GM12874 (cell line): ENCODE data around the gene GINS2.

Experiments used
- TF ChIP-seq, protein P1 (sequence below): IDR thresholded peaks from 2 replicates; pipeline ENCODE4 v1.5.1; 2011; ENCODE audit warnings: low read depth, mild to moderate bottlenecking, control low read depth, low read length, moderate library complexity; ENCODE audit not compliant: insufficient read depth

Gene GINS2

DNA sequence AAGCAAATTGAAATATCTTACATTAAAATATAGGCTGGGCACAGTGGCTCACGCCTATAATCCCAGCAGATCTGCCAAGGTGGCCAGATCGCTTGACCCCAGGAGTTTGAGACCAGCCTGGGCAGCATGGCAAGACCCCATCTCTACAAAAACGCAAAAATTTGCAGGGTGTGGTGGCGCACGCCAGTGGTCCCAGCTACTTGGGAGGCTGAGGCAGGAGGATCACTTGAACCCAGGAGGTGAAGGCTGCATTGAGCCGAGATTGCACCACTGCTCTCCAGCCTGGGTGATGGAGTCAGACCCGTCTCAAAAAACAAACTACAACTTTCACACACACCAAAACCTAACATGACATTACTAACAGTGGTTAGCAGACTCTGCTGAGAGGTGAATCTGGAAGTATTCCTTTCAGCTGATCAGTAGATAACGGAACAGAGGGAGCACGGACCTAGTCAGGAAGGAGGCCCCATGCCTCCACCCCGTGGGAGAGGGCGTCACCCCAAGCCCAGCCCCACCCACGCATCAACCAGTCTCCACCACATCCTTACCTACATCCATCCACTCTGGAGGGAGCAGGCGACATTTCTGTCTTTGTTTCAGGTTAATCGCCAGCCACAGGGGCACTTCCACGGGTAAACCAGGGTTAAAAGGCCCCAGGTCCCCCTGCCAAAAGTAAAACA lies 1.7 kb downstream of the GINS2 start:
- TF ChIP-seq, protein P1, sequence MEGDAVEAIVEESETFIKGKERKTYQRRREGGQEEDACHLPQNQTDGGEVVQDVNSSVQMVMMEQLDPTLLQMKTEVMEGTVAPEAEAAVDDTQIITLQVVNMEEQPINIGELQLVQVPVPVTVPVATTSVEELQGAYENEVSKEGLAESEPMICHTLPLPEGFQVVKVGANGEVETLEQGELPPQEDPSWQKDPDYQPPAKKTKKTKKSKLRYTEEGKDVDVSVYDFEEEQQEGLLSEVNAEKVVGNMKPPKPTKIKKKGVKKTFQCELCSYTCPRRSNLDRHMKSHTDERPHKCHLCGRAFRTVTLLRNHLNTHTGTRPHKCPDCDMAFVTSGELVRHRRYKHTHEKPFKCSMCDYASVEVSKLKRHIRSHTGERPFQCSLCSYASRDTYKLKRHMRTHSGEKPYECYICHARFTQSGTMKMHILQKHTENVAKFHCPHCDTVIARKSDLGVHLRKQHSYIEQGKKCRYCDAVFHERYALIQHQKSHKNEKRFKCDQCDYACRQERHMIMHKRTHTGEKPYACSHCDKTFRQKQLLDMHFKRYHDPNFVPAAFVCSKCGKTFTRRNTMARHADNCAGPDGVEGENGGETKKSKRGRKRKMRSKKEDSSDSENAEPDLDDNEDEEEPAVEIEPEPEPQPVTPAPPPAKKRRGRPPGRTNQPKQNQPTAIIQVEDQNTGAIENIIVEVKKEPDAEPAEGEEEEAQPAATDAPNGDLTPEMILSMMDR = no peak

DNA sequence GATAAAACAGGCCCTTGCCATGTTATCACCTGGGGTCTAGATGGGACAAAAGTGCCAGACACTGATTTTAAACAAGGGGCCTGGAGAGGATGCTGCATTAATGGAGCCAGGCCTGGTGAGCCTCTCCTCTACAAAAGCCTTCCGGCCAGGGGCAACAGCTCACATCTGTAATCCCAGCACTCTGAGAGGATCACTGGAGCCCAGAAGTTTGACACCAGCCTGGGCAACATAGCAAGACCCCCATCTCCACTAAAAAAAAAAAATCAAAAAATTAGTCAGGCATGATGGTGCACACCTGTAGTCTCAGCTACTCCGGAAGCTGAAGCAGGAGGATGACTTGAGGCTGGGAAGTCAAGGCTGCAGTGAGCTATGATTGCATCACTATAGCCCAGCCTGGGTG lies 3.5 kb downstream of the GINS2 start:
- TF ChIP-seq, protein P1 = no peak

DNA sequence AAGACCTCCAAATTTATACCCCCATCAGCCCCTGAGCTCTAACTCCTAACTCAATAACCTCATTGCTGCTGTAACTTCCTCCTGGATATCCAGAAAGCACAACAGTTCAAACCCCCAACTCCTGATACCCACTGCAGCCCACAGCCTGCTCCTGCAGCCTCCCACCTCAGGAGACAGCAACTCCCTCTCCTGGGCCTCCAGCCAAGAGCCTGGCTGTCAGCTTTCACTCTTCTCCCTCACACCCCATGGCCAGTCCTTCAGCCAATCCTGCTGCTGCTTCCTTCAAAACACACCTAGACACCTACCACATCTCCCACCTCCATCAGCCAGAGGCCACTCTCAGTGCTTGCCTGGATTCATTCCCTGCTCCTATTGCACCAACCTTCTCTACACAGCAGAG lies 5.4 kb downstream of the GINS2 start:
- TF ChIP-seq, protein P1 = no peak

DNA sequence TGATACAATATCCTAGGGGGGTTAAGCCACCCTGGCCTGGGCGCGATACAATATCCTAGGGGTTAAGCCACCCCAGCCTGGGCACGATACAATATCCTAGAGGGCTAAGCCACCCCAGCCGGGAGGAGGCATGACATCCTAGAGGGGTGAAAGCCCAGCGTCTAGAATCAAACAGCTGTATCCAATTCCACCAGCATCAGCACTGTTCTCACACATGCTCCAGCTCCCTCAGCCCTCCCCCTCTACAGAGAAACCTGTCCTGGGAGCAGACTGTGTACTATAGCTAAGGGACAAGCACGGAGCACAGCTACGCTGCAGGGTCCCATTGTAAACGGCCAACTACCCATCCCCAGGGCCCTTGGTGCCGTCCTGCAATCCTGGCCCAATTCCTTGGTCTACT lies 6.2 kb downstream of the GINS2 start:
- TF ChIP-seq, protein P1 = no peak

DNA sequence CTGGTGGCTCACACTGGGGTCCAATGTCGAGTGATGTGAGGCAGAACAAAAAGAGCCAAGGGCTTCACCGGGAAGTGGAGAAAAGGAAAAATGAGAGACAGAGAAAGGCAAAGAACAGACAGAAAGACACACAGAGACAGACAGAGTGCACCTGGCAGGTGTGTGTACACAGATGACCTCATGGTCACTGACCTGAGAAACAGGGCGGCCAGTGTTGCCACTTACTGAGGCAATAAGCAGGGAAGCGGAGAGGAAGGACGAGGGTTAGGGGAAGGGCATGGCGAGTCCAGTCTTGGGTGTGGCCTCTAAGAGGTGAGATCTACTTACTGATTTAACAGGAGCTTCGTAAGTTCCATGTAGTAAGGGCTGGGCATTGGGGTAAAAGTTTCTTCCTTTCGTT lies 7.5 kb downstream of the GINS2 start:
- TF ChIP-seq, protein P1 = no peak

DNA sequence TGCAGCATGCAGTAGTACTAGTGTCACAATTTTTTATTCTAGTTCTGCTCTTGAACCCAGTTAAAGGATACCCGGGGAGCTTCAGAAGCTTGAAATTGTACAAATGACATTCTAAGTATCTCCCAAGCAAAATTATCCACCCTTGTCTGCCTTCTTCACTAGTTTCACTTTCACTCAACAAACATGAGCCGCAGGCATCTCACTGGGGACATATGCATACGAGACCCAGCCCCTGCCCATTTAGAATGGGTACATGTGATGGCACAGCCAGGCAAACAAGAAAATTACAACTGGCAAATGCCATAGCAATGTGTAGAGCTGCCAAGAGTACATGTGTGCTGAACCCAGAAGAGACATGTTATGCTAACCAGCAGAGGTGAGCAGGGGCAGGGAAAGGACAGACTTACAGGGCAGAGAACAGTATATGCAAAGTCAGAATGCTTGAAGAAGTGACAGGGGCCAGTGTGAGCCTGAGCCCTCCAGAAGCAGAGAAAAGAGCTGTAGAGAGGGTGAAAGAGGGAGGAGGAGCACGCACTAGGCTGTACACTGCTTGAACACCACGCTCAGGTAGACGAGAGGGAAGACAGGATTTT lies 8.3 kb downstream of the GINS2 start:
- TF ChIP-seq, protein P1 = no peak

DNA sequence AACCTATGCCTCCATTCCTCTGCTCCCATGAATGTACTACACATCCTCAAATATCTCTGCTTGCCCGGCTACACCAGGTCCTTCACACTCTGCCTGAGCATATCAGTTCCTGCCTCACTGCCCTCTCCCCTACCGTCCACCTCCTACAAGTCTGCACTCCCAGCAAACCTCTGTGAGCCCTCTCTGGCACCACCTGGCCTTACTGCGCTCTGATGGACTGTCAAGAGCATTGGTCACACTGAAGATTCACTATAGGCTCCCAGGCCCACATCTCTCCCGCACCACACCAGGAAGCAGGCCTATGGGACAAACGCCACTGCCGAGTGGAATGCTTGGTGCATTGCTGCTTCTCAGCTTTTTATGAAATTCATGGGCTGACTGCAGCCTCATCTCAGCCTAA lies 8.9 kb downstream of the GINS2 start:
- TF ChIP-seq, protein P1 = no peak
